ENCODE data around the gene MMADHC. TPM values are rescaled to one million over a fixed set of nuclear protein-coding genes. Genes with fewer than 3 reads are reported as not detected.

The MMADHC gene
- total and polyA plus RNA-seq, 9 donors, result 67.0 to 81.0 (median 73.5) TPM

DNA sequence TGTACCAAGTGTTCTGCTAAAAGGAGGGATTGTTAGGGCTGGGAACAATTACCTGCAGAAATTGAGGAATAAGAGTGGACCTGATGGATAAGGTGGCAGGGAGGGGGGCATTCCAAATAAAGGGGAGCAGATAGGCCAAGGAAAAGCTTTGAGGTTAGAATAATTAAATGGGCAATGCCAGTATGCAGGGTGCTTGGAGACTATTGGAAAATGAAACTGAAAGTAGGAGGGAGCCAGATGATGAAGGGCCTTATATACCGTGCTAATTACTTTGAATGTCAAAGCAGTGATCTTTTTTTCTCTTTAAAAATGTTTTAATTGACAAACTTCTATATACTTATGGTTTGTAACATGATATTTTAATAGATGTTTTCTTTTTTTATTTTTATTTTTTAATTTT lies 42.9 kb downstream of the MMADHC start:
- Histone ChIP-seq H3K4me1 (ENCODE audit: insufficient read depth) (no peaks in the 10 kb centered on the region), H3K4me3 (no peak overlapping the region), H3K27ac (no peak overlapping the region), H3K36me3 (no peaks in the 10 kb centered on the region), H3K9me3 (no peaks in the 10 kb centered on the region), H3K27me3 (no peaks in the 10 kb centered on the region)
- intact Hi-C loops (cut with DNase I), result no loop called here
- no peak for DNase-seq
- 73 to 79% (median 77%) methylated on average over 1 of the region's 1 CpG for WGBS, 3 donors
- TF ChIP-seq CTCF (IDR thresholded peaks at IDR 0.05), result no peak
- TF ChIP-seq EP300 (IDR thresholded peaks at IDR 0.05), result no peak
- TF ChIP-seq POLR2A (IDR thresholded peaks at IDR 0.05), result no peak

- H3K27me3 ChIP-seq, result no peaks in the 10 kb centered on the region
- intact Hi-C loops (cut with DNase I), result no loop called here
- no peaks in the 10 kb centered on the region for H3K36me3 ChIP-seq
- no peaks in the 10 kb centered on the region for H3K4me1 ChIP-seq (ENCODE audit: insufficient read depth)
- H3K4me3 ChIP-seq, result no peak overlapping the region
- H3K9me3 ChIP-seq, result no peaks in the 10 kb centered on the region
- H3K27ac ChIP-seq, result no peak overlapping the region
- WGBS, 3 donors, result 87 to 97% (median 96%) methylated on average over 1 of the region's 1 CpG
- DNase-seq, result no peak
- TF ChIP-seq POLR2A (IDR thresholded peaks at IDR 0.05), result no peak
- no peak for TF ChIP-seq CTCF (IDR thresholded peaks at IDR 0.05)
- TF ChIP-seq EP300 (IDR thresholded peaks at IDR 0.05), result no peak
Measured at GRCh38 chr2:149543845-149544244, 43.7 kb downstream of the MMADHC start.

DNA sequence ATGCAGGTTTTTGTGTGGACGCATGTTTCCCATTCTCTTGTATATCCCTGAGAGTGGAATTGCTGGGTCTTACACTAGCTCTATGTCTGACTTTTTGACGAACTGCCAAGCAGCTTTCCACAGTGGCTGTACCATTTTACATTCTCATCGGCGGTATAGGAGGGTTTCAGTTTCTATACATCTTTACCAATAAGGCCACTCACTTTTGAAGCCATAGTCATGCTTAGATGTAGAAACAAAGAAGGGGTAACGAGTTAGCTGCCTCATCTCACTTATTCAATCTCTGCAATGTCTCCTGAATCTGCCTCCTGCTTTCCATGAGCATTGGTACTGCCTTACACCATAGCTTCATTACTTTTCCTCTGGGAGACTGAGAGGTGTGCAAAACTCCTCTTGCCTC lies 47.4 kb downstream of the MMADHC start:
- no peak for TF ChIP-seq POLR2A (IDR thresholded peaks at IDR 0.05)
- TF ChIP-seq CTCF (IDR thresholded peaks at IDR 0.05), result no peak
- TF ChIP-seq EP300 (IDR thresholded peaks at IDR 0.05), result no peak
- H3K4me1 ChIP-seq (ENCODE audit: insufficient read depth), result no peaks in the 10 kb centered on the region
- 87 to 88% (median 88%) methylated on average over 5 of the region's 5 CpGs for WGBS, 3 donors
- no peak overlapping the region for H3K27ac ChIP-seq
- H3K4me3 ChIP-seq, result no peak overlapping the region
- H3K9me3 ChIP-seq, result no peaks in the 10 kb centered on the region
- H3K36me3 ChIP-seq, result no peaks in the 10 kb centered on the region
- H3K27me3 ChIP-seq, result no peaks in the 10 kb centered on the region
- DNase-seq, result no peak
- intact Hi-C loops (cut with DNase I), result no loop called here

DNA sequence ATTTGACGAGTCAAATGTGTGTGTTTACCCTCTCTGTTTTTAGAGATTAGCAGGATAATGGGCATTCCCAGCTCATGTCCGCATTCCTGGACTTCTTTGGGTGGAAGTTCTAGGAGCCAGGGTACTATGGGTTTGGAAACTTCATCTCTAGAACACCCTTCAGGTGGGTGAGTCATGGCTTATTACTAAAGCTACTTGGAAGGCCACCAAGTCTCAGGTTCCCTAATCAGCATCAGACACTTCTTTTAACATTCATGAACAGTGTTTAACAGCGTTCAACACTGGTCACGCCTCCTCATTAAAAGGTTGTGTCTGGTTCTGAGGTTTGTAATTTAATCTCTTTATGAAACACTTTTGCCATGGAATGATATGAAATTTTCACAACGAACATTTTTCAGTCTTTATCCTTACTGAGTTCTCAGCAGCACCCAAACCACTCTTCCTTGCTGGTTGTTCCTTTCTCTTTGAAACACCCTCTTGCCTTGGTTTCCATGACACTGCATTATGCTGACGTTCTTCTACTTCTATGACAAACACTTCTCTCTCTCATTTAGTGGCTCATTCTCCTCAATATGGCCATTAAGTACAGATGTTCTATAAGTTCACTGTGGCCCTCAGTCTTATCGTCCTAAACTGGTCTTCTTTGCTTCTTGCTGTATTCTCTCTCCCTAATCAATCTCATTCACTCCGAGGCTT lies 49.3 kb downstream of the MMADHC start:
- Histone ChIP-seq H3K27me3 (no peaks in the 10 kb centered on the region), H3K36me3 (no peaks in the 10 kb centered on the region), H3K4me1 (ENCODE audit: insufficient read depth) (no peaks in the 10 kb centered on the region), H3K9me3 (no peaks in the 10 kb centered on the region), H3K4me3 (no peak overlapping the region), H3K27ac (no peak overlapping the region)
- no peak for TF ChIP-seq CTCF (IDR thresholded peaks at IDR 0.05)
- TF ChIP-seq EP300 (IDR thresholded peaks at IDR 0.05), result no peak
- no peak for TF ChIP-seq POLR2A (IDR thresholded peaks at IDR 0.05)
- no peak for DNase-seq
- 66 to 80% (median 67%) methylated on average over 7 to 8 of the region's 8 CpGs for WGBS, 3 donors
- intact Hi-C loops (cut with DNase I), result no loop called here
